COLO668 (cell line): ENCODE data around the gene AK8.

Experiments
- DNase-seq: peaks from one replicate; lab custom pipeline; 2025; ENCODE audit not compliant: unreplicated experiment; lab: John Stamatoyannopoulos, UW

AK8 gene

DNA sequence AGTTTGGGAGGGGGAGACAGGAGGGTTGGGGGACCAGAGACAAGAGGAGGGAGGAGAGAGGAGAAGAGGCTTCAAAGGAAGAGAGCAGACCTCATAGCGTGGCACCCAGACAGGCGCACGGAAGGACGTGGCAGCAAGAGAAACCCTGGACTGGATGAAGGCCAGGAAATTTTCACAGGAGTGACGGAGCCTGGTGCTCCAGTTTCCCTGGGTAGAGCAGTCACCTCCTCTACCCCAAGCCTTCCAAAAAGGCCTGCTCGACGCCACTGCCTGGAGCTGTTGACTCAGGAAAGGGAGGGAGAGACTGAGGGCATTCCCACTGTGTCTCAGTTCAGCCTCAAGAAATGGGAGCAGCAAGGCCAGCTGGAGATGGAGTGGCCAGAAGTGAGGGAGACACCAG is 19.3 kb downstream of the AK8 start:
- no peak for DNase-seq

DNA sequence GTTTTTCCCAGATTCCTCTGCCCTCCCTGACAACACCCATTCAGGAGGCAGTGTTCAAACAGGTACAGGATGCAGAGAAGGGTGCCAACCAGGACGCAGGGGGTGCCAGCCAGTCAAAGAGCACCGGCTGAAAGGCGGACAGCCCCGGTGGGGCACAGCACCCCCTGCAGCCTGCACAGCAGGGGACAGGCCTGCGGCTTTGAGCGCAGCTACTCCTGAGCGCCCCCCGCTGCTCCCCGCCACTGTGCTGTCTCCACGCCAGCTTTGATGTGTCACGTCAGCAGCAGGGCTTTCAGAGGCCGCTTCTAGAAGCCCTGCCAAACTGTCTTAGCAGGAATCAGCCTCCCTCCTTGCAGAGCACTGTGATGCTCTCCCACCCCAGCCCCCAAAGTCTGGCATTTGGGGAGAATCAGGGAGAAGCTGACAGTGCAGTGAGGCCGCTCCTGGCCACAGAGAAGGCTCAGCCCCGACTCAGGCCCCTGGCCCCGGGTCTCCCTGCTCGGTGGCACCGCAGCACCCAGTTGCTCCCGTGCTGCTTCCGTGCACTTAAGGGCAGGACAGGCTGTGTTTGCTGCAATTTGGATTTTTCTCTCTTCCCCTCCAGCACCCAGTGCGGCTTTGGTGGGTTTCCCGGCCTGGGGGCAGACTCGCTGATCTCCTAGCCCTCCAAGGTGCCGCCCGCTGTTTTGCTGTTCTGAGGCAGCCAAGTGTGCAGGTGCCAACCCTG is 20.3 kb downstream of the AK8 start:
- no peak for DNase-seq

- no peak for DNase-seq
Observed at GRCh38 chr9:132857031-132857430, 21.1 kb downstream of the AK8 start.

DNA sequence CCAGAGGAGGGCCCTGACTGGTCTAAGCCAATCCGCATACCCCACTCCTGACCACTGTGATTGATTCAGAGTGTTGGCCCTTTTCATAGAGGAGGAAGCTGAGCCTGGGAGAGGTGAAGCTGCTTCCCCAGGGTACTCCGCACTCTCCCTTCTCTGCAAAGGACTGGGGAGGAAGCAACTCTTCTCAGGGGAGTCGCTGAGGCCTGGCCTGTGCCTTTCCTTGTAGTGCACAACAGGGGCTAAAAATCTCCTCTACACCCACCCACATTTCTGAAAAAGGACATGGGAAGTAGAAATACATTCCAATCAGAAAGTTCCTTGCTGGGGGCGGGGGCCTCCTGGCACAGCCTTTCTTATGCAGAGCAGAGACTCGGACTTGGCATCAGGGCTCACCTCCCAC is 22.2 kb downstream of the AK8 start:
- no peak for DNase-seq

GRCh38 chr9:132854832-132855231 is 23.3 kb downstream of the AK8 start:
- no peak for DNase-seq

- DNase-seq: no peak
Observed at GRCh38 chr9:132853482-132853881, 24.6 kb downstream of the AK8 start.

- DNase-seq: peak; percentile 6
Observed at GRCh38 chr9:132849185-132849706, 28.8 kb downstream of the AK8 start.

GRCh38 chr9:132846918-132847515 is 31.1 kb downstream of the AK8 start:
- no peak for DNase-seq

GRCh38 chr9:132846109-132846917 is 31.8 kb downstream of the AK8 start:
- no peak for DNase-seq

DNA sequence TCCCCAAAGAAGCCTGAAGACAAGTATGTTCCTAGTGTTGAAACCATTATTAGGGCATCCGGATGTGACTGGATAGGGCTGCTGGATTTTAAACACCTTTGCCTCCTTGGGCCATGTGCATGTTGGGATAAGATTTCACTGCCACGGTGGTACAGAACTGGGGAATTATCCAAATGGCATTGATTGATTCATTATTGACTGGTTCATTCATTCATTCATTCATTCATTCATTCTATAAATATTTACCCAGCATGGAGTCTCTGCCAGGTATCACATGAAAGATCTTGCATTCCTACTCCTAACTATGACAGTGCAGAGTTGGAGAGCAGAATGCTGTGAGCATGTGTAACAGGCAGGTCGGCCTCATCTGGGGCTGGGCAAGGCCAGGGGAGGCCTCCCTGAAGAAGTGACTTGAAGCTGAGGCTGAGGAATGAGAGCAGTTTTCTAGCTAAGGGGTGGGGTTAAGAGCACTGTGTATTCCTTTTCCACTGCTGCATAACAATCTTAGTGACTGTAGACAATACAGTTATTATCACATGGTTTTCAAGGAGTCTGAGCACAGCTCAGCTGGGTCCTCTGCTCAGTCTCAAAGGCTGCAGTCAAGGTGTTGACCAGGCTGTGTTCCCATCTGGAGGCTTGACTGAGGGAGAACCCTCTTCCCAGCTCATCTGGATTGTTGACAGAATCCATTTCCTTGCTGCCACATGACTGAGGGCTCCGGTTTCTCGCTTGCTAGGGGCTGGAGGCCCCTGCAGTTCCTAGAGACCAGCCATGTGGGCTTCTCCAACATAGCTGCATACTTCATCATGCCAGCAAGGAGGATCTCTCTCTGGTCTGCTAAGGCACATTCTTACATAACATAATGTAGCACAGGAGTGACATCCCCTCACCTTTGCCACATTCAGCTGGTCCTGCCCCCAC is 35.7 kb downstream of the AK8 start:
- DNase-seq: no peak

GRCh38 chr9:132840980-132841379 is 37.1 kb downstream of the AK8 start:
- DNase-seq: no peak

GRCh38 chr9:132838291-132838690 is 39.8 kb downstream of the AK8 start:
- no peak for DNase-seq

GRCh38 chr9:132837501-132838286 is 40.4 kb downstream of the AK8 start:
- DNase-seq: no peak

GRCh38 chr9:132834343-132834742 is 43.7 kb downstream of the AK8 start:
- no peak for DNase-seq

GRCh38 chr9:132833550-132834121 is 44.4 kb downstream of the AK8 start:
- DNase-seq: no peak

DNA sequence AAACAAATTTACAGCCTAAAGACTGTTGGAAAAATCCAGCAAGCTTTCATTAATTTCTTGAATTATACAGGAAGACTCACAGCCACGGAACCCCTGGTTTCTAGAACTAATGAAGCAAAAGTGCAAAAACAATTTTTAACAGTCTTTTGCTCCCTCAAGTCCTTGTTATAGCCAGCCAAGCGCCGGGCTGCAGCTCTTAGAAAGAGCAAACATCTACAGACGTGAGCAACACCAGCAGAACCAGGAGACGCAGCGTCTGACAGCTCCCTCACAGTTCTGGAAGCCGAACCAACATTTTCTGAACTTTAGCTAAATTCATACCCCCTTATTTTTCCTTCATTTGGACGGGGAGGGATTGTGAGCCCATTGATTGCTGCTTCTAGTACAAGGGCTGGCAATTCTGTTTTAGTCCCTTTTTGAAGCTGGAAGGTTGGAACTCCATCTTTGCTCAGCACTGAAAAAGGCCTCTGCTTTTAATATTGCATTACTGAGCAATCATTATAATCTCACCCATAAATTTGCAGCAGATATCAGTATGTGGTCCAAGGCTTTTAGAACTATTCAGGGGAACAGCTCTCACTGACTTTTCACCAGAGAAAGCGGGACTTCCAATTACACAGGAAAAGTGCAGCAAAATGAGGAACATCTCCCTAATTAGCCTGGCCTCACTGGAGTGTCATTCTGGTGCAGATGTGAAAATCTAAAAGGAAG is 45.8 kb downstream of the AK8 start:
- no peak for DNase-seq

GRCh38 chr9:132828201-132828770 is 49.8 kb downstream of the AK8 start:
- no peak for DNase-seq

DNA sequence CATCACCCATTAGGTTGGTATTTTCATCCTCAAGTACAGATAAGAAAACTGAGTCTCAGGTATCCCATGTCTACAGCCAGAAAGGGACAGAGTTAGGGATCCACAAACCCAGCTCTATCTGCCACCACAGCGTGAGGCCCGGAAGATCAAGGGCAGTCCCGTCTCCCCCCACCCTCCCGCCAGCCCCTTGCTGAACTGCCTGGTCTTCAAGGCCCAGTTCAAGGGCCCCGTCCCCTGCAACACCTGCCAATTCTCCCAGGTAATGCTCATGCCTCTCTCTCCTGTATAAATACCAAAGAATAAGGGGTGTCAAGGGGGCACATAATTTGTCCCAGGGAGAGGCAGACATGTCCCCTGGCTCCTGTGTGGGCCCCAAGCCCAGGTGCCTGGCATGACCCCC is 50.7 kb downstream of the AK8 start:
- no peak for DNase-seq
